ENCODE data around the gene CARD14.

The CARD14 gene

GRCh38 chr17:80214012-80214877 lies 44.4 kb downstream of the CARD14 start:
- Histone ChIP-seq H3K9me2 (replicated peaks; ENCODE audit: low read depth, low read length) (no peaks in the 10 kb centered on the region), H3K4me3 (ENCODE audit: low read length, poor library complexity, severe bottlenecking) (no peak overlapping the region), H3K4me1 (ENCODE audit: insufficient read depth, low read length, poor library complexity, severe bottlenecking) (peaks cover 3% of the 10 kb centered on the region), H4K20me1 (ENCODE audit: insufficient read depth, low read length, poor library complexity, severe bottlenecking) (no peaks in the 10 kb centered on the region), H3K79me2 (ENCODE audit: insufficient read depth, low read length) (no peaks in the 10 kb centered on the region), H3K36me3 (ENCODE audit: insufficient read depth, low read length) (no peaks in the 10 kb centered on the region), H3K4me2 (ENCODE audit: low read depth, low read length, poor library complexity, severe bottlenecking) (no peak overlapping the region), H3K9ac (ENCODE audit: low read depth, low read length, poor library complexity, severe bottlenecking) (no peak overlapping the region), H3F3A (ENCODE audit: low read depth) (no peaks in the 10 kb centered on the region), H3K27me3 (ENCODE audit: insufficient read depth, low read length, poor library complexity, severe bottlenecking) (peaks cover 16% of the 10 kb centered on the region), H2AFZ (ENCODE audit: low read length) (no peak overlapping the region), H3K9me3 (ENCODE audit: insufficient read depth, low read depth, low read length) (no peaks in the 10 kb centered on the region)
- TF ChIP-seq EZH2phosphoT487 (IDR thresholded peaks at IDR 0.05; ENCODE audit: borderline replicate concordance) = no peak
- TF ChIP-seq CTCF (conservative IDR thresholded peaks at IDR 0.05; ENCODE audit: low read length) = no peak

GRCh38 chr17:80214878-80215210 lies 45.0 kb downstream of the CARD14 start:
- Histone ChIP-seq H3K4me2 (ENCODE audit: low read depth, low read length, poor library complexity, severe bottlenecking) (no peak overlapping the region), H3F3A (ENCODE audit: low read depth) (no peaks in the 10 kb centered on the region), H3K9ac (ENCODE audit: low read depth, low read length, poor library complexity, severe bottlenecking) (no peak overlapping the region), H4K20me1 (ENCODE audit: insufficient read depth, low read length, poor library complexity, severe bottlenecking) (no peaks in the 10 kb centered on the region), H3K4me3 (ENCODE audit: low read length, poor library complexity, severe bottlenecking) (no peak overlapping the region), H3K36me3 (ENCODE audit: insufficient read depth, low read length) (no peaks in the 10 kb centered on the region), H3K9me3 (ENCODE audit: insufficient read depth, low read depth, low read length) (no peaks in the 10 kb centered on the region), H3K4me1 (ENCODE audit: insufficient read depth, low read length, poor library complexity, severe bottlenecking) (peaks cover 6% of the 10 kb centered on the region), H3K9me2 (replicated peaks; ENCODE audit: low read depth, low read length) (no peaks in the 10 kb centered on the region), H2AFZ (ENCODE audit: low read length) (no peak overlapping the region), H3K27me3 (ENCODE audit: insufficient read depth, low read length, poor library complexity, severe bottlenecking) (peaks cover 16% of the 10 kb centered on the region), H3K79me2 (ENCODE audit: insufficient read depth, low read length) (no peaks in the 10 kb centered on the region)
- TF ChIP-seq CTCF (conservative IDR thresholded peaks at IDR 0.05; ENCODE audit: low read length) = no peak
- TF ChIP-seq EZH2phosphoT487 (IDR thresholded peaks at IDR 0.05; ENCODE audit: borderline replicate concordance) = no peak

- Histone ChIP-seq H4K20me1 (ENCODE audit: insufficient read depth, low read length, poor library complexity, severe bottlenecking) (no peaks in the 10 kb centered on the region), H3K79me2 (ENCODE audit: insufficient read depth, low read length) (no peaks in the 10 kb centered on the region), H3K9ac (ENCODE audit: low read depth, low read length, poor library complexity, severe bottlenecking) (no peak overlapping the region), H3K4me3 (ENCODE audit: low read length, poor library complexity, severe bottlenecking) (no peak overlapping the region), H3K36me3 (ENCODE audit: insufficient read depth, low read length) (no peaks in the 10 kb centered on the region), H3F3A (ENCODE audit: low read depth) (no peaks in the 10 kb centered on the region), H3K9me2 (replicated peaks; ENCODE audit: low read depth, low read length) (no peaks in the 10 kb centered on the region), H3K4me2 (ENCODE audit: low read depth, low read length, poor library complexity, severe bottlenecking) (no peak overlapping the region), H3K9me3 (ENCODE audit: insufficient read depth, low read depth, low read length) (no peaks in the 10 kb centered on the region), H2AFZ (ENCODE audit: low read length) (no peak overlapping the region), H3K4me1 (ENCODE audit: insufficient read depth, low read length, poor library complexity, severe bottlenecking) (peaks cover 7% of the 10 kb centered on the region), H3K27me3 (ENCODE audit: insufficient read depth, low read length, poor library complexity, severe bottlenecking) (peaks cover 16% of the 10 kb centered on the region)
- TF ChIP-seq EZH2phosphoT487 (IDR thresholded peaks at IDR 0.05; ENCODE audit: borderline replicate concordance) (no peak), CTCF (conservative IDR thresholded peaks at IDR 0.05; ENCODE audit: low read length) (no peak)
Observed at GRCh38 chr17:80216473-80217456, 46.9 kb downstream of the CARD14 start.
